ENCODE results near the gene KAZN.

Gene KAZN

GRCh38 chr1:14934867-14935266 is 336.4 kb downstream of the KAZN start:
- DNase-seq (ENCODE audit: low read depth), result no peak

- no peak for DNase-seq (ENCODE audit: low read depth)
Measured at GRCh38 chr1:14936815-14937214, 338.3 kb downstream of the KAZN start.

GRCh38 chr1:14937288-14937949 is 338.9 kb downstream of the KAZN start:
- no peak for DNase-seq (ENCODE audit: low read depth)

GRCh38 chr1:14939527-14940284 is 341.2 kb downstream of the KAZN start:
- peak; percentile 19 for DNase-seq (ENCODE audit: low read depth)

- no peak for DNase-seq (ENCODE audit: low read depth)
Measured at GRCh38 chr1:14940285-14940870, 341.9 kb downstream of the KAZN start.

GRCh38 chr1:14941864-14942263 is 343.4 kb downstream of the KAZN start:
- peak; percentile 60 for DNase-seq (ENCODE audit: low read depth)

GRCh38 chr1:14944471-14944985 is 346.0 kb downstream of the KAZN start:
- no peak for DNase-seq (ENCODE audit: low read depth)

- DNase-seq (ENCODE audit: low read depth), result peak; percentile 86
Measured at GRCh38 chr1:14945132-14946010, 346.9 kb downstream of the KAZN start.

- no peak for DNase-seq (ENCODE audit: low read depth)
Measured at GRCh38 chr1:14946011-14946359, 347.5 kb downstream of the KAZN start.

- peak; percentile 57 for DNase-seq (ENCODE audit: low read depth)
Measured at GRCh38 chr1:14946684-14947238, 348.3 kb downstream of the KAZN start.

GRCh38 chr1:14947421-14947820 is 348.9 kb downstream of the KAZN start:
- no peak for DNase-seq (ENCODE audit: low read depth)

GRCh38 chr1:14948112-14948652 is 349.7 kb downstream of the KAZN start:
- no peak for DNase-seq (ENCODE audit: low read depth)

GRCh38 chr1:14949270-14949835 is 350.9 kb downstream of the KAZN start:
- DNase-seq (ENCODE audit: low read depth), result no peak

GRCh38 chr1:14949836-14950713 is 351.6 kb downstream of the KAZN start:
- no peak for DNase-seq (ENCODE audit: low read depth)

- no peak for DNase-seq (ENCODE audit: low read depth)
Measured at GRCh38 chr1:14951766-14952165, 353.3 kb downstream of the KAZN start.

GRCh38 chr1:14952626-14953314 is 354.3 kb downstream of the KAZN start:
- DNase-seq (ENCODE audit: low read depth), result no peak

- peak; percentile 59 for DNase-seq (ENCODE audit: low read depth)
Measured at GRCh38 chr1:14954210-14954609, 355.7 kb downstream of the KAZN start.

- DNase-seq (ENCODE audit: low read depth), result no peak
Measured at GRCh38 chr1:14954930-14955329, 356.4 kb downstream of the KAZN start.

- DNase-seq (ENCODE audit: low read depth), result no peak
Measured at GRCh38 chr1:14955402-14955801, 356.9 kb downstream of the KAZN start.

GRCh38 chr1:14955976-14956375 is 357.5 kb downstream of the KAZN start:
- DNase-seq (ENCODE audit: low read depth), result no peak

Measured in fibroblast of gingiva (primary cell).